ENCODE results near the gene FBXL13. TPM values are rescaled to one million over a fixed set of nuclear protein-coding genes. Genes with fewer than 3 reads are reported as not detected.
"Not testable (repeated sequence)": the region's sequence is repeated elsewhere in the genome, so short reads cannot be mapped to it uniquely, and the experiment has no call there.

The FBXL13 gene
- total RNA-seq, 1 donor from 2014 or later, result 0.45 TPM

DNA sequence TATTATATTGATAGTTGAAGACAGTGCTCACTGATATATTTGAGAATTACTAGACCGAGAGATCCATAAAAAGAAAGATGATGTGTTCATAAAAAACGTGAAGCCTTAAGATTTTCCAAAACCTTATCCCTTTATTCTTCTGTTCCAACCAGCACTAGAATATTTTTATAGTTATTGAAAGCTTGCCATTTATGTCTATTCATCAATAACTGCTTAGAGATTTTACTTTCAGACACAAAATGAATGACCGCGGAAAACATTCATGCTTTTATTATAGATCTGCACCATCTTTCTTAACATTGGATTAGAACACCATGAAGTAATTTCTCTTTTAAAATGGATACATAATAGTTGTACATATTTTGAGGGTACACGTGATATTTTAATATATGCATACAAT, 77.6 kb downstream of the FBXL13 start:
- Mint-ChIP-seq H3K4me1 (ENCODE audit: low read depth) (no peaks in the 10 kb centered on the region), H3K27ac (ENCODE audit: unreplicated experiment) (no peak overlapping the region), H3K27me3 (ENCODE audit: low read depth) (no peaks in the 10 kb centered on the region), H3K4me3 (ENCODE audit: unreplicated experiment) (no peak overlapping the region), H3K36me3 (ENCODE audit: low read depth) (peaks cover 2% of the 10 kb centered on the region), H3K9me3 (ENCODE audit: low read depth) (peaks cover 22% of the 10 kb centered on the region)
- no peak for DNase-seq (ENCODE audit: low spot score)
- TF ChIP-seq, protein P1, sequence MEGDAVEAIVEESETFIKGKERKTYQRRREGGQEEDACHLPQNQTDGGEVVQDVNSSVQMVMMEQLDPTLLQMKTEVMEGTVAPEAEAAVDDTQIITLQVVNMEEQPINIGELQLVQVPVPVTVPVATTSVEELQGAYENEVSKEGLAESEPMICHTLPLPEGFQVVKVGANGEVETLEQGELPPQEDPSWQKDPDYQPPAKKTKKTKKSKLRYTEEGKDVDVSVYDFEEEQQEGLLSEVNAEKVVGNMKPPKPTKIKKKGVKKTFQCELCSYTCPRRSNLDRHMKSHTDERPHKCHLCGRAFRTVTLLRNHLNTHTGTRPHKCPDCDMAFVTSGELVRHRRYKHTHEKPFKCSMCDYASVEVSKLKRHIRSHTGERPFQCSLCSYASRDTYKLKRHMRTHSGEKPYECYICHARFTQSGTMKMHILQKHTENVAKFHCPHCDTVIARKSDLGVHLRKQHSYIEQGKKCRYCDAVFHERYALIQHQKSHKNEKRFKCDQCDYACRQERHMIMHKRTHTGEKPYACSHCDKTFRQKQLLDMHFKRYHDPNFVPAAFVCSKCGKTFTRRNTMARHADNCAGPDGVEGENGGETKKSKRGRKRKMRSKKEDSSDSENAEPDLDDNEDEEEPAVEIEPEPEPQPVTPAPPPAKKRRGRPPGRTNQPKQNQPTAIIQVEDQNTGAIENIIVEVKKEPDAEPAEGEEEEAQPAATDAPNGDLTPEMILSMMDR (IDR thresholded peaks at IDR 0.05), result no peak

DNA sequence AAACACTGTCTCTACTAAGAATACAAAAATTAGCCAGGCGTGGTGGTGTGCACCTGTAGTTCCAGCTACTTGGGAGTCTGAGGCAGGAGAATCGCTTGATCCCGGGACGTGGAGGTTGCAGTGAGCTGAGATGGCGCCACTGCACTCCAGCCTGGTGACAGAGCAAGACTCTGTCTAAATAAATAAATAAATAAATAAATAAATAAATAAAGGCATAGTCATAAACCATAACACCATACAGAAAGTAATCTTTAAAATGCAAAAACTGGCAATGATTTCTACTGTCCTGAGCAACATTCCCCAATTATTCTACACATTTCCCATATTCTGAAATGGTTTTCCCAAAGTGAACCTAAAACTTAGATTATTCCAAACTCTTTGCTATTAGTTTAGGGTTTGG, 79.0 kb downstream of the FBXL13 start:
- not testable (repeated sequence) for H3K4me1 Mint-ChIP-seq (ENCODE audit: low read depth); DNase-seq (ENCODE audit: low spot score); H3K4me3 Mint-ChIP-seq (ENCODE audit: unreplicated experiment); H3K36me3 Mint-ChIP-seq (ENCODE audit: low read depth); H3K27ac Mint-ChIP-seq (ENCODE audit: unreplicated experiment); H3K27me3 Mint-ChIP-seq (ENCODE audit: low read depth)
- peaks cover 16% of the 10 kb centered on the region for H3K9me3 Mint-ChIP-seq (ENCODE audit: low read depth)

DNA sequence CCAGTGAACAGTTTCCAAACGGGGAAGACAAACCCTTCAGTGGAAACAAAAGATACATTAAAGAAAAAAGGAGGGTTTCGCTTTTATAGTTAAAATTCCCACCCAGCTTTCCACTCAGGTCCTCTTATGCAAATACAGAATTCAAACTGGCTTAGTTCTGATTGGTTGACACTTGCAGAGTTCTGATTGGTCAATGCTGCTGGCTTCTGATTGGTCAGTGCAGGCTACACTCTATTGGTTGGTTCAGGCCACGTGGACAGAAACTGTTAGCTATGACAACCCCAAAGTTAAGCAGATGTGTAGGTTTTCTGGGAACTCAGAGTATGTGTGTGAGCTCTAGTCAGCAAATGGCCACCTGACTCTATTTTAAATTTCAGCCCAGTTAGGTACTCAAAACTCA, 80.0 kb downstream of the FBXL13 start:
- TF ChIP-seq, protein P1 (IDR thresholded peaks at IDR 0.05), result no peak
- Mint-ChIP-seq H3K27me3 (ENCODE audit: low read depth) (no peaks in the 10 kb centered on the region), H3K4me3 (ENCODE audit: unreplicated experiment) (no peak overlapping the region), H3K9me3 (ENCODE audit: low read depth) (peaks cover 14% of the 10 kb centered on the region), H3K36me3 (ENCODE audit: low read depth) (no peaks in the 10 kb centered on the region), H3K27ac (ENCODE audit: unreplicated experiment) (no peak overlapping the region), H3K4me1 (ENCODE audit: low read depth) (no peaks in the 10 kb centered on the region)
- no peak for DNase-seq (ENCODE audit: low spot score)

DNA sequence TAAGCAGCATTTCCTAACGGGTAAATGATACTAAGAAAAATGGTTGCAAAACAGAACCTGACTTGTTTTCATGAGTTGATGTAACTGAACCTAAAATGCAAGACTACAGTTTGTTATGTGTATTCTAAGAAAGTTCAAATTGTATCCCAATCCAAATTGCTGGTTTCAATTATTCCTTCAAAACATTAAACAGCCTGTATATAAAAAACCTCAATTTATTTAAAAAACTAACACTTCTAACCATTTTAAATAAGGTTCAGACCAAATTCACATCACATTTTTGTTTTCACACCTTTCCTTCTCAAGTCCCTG, 80.9 kb downstream of the FBXL13 start:
- TF ChIP-seq, protein P1 (IDR thresholded peaks at IDR 0.05), result no peak
- no peak for DNase-seq (ENCODE audit: low spot score)
- Mint-ChIP-seq H3K4me1 (ENCODE audit: low read depth) (no peaks in the 10 kb centered on the region), H3K9me3 (ENCODE audit: low read depth) (peaks cover 8% of the 10 kb centered on the region), H3K27me3 (ENCODE audit: low read depth) (no peaks in the 10 kb centered on the region), H3K36me3 (ENCODE audit: low read depth) (no peaks in the 10 kb centered on the region), H3K27ac (ENCODE audit: unreplicated experiment) (no peak overlapping the region), H3K4me3 (ENCODE audit: unreplicated experiment) (no peak overlapping the region)

DNA sequence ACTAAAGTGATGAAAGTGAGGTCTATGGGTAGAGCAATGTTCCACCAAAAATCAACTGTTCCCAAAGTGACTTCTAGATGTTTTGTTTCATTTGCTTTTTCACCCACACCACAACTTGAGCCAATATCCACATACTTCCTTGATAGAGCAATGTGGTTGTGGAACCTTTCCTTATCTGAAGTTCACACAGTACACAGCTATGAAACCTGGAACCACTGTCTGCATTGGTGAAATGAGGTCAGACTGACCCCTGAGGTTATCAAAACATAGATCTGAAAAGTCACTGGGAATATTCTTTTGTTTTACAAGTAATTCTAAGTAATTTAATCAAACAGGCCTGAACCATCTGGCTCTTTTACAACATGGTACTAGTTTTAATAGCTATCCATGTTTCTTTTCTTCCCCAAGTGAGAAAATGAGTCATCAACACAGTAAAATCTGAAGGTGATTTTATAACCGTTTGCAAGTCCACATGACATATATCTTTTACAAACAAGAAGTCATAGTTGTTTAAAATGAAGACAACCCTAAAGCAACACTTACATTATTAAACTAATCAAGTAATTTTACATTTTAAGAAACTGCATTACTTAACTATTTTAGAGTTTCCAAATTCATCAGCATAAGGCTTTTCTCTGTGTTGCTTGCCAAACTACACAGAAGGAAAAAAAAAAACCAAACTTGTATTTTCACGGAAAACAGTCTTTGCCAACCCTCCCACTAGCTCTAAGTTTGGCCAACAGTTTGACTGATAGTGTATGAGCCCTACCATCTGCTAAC, 81.5 kb downstream of the FBXL13 start:
- Mint-ChIP-seq H3K27me3 (ENCODE audit: low read depth) (no peaks in the 10 kb centered on the region), H3K9me3 (ENCODE audit: low read depth) (peaks cover 5% of the 10 kb centered on the region), H3K36me3 (ENCODE audit: low read depth) (no peaks in the 10 kb centered on the region), H3K4me3 (ENCODE audit: unreplicated experiment) (no peak overlapping the region), H3K27ac (ENCODE audit: unreplicated experiment) (no peak overlapping the region), H3K4me1 (ENCODE audit: low read depth) (peaks cover 3% of the 10 kb centered on the region)
- TF ChIP-seq, protein P1 (IDR thresholded peaks at IDR 0.05), result no peak
- no peak for DNase-seq (ENCODE audit: low spot score)

DNA sequence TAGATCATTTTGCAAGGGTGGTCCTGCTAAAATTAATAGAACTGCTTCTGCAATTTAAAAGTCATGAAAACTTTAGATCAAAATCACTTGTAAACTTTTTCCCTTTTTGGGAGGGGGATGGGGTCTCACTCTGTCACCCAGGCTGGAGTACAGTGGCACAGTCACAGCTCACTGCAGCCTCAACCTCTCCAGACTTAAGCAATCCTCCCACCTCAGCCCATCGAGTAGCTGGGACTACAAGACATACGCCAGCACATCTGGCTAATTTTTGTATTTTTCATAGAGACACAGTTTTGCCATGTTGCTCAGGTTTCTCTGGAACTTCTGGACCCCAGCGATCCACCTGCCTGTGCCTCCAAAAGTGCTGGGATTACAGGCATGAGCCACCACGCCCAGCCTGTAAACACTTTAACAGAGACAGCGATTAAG, 82.1 kb downstream of the FBXL13 start:
- DNase-seq (ENCODE audit: low spot score), result no peak
- H3K4me3 Mint-ChIP-seq (ENCODE audit: unreplicated experiment), result no peak overlapping the region
- H3K27ac Mint-ChIP-seq (ENCODE audit: unreplicated experiment), result no peak overlapping the region
- no peaks in the 10 kb centered on the region for H3K27me3 Mint-ChIP-seq (ENCODE audit: low read depth)
- no peaks in the 10 kb centered on the region for H3K36me3 Mint-ChIP-seq (ENCODE audit: low read depth)
- H3K9me3 Mint-ChIP-seq (ENCODE audit: low read depth), result peaks cover 2% of the 10 kb centered on the region
- TF ChIP-seq, protein P1 (IDR thresholded peaks at IDR 0.05), result no peak
- peaks cover 8% of the 10 kb centered on the region for H3K4me1 Mint-ChIP-seq (ENCODE audit: low read depth)

Measured in chondrocyte (in vitro differentiated cells).